8988T (cell line): Measurements from ENCODE around the gene BPIFA1.

Experiments used
- DNase-seq: peaks from one replicate; pipeline ENCODE4 v3.0.0; 2011

The BPIFA1 gene

DNA sequence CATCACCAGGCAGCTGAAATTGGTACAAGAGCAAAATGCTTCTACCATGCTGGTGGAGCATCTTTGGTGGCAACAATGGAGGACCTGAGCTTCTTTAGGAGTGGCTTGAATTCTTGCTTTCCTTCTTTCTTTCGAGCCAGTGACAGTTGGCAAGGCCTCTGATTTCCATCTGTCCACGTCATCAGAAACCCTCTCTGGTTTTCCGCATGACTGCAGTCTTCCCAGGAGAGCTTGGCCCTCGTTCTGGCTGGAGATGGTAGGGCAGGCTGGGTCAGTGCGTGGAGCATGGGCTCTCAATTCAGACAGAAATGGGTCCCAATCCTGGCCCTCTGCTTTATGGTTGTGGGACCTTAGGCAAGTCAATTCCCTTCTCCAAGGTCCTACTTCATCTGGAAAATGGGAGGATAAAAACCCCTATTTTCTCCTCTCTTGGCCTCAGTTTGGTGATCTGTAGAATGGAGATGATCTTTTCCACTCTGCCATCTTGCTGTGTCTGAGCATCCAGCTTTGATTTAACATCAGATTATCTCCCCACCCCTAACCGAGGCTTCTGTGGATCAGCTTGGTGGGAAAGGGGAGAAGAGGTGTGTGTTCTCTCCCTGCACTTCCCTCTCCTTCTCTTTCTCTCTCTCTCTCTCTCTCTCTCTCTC is 43.6 kb downstream of the BPIFA1 start:
- DNase-seq, result no peak

DNA sequence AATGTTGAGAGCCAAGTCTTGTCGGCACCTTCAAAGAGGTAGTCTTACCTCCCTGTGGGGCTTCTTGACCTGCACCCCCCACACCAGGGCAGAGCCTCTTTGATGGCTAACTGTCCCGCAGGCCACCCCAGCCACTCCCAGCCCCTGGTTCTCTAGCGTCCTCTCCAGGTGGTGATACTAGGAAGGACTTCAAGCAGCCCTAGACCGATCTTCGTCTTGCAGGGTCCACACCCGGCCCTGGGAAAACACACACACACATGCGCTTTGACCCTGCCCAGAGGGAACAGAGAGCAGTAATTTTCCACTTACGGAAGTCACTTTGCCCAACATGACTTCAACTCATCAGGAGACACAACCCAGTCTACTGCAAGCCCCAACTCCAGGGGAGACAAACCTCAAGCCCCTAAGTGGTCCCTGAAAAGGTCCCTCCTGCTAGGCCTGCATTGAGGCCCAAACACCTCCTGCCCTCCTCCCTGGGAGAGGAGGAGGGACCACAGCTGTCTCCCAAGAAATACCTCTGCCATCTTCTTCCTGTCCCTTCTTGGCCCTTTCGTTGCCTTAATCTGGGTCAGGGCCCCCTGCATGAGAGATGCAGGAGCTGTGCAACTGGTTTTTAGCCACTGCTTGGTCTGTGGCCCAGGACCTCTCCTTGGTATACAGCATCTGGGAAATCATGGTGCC is 44.3 kb downstream of the BPIFA1 start:
- DNase-seq, result no peak

DNA sequence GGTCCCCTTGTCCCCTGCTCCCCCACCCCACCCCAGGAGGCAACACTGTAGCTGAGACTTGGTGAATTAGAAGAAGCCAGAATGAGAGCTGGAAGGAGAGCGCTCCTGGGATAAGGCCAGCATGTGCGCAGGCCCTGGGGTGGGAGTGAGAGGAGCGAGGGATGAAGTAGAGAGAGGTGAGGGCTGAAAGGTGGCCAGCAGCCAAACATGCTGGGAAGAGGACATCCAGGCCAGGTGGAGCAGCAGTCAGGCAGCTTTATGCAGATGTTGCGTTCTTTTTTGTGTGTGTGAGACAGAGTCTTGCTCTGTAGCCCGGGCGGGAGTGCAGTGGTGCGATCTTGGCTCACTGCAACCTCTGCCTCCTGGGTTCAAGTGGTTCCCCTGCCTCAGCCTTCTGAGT is 45.0 kb downstream of the BPIFA1 start:
- DNase-seq, result no peak

DNA sequence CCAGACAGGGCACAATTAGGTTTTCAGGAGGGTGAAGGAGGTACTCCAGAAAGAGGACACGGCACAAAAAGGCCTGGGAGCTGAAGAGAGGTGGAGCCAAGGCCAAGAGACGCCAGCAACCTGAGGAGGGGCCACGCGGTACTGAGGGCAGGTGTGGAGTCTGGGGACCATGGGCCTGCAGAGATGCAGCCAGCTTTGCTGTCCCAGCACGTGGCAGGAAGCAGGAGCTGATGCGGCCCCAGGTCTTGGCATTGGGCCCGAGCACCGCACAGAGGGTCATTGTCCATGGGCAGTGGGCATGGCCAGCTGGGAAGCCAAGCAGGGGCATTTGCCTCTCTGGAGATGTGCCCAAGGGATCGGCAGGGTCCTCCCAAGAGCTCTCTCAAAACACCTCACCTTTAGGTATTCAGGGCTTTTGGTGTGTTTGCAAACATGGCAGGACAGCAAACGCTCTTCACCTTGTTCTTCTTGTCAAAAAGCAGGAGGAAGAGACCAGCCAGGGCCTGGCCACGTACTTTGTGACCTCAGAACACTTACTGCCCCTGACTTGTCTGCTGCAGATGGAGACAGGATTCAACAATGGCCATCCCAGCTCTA is 45.9 kb downstream of the BPIFA1 start:
- DNase-seq, result no peak

DNA sequence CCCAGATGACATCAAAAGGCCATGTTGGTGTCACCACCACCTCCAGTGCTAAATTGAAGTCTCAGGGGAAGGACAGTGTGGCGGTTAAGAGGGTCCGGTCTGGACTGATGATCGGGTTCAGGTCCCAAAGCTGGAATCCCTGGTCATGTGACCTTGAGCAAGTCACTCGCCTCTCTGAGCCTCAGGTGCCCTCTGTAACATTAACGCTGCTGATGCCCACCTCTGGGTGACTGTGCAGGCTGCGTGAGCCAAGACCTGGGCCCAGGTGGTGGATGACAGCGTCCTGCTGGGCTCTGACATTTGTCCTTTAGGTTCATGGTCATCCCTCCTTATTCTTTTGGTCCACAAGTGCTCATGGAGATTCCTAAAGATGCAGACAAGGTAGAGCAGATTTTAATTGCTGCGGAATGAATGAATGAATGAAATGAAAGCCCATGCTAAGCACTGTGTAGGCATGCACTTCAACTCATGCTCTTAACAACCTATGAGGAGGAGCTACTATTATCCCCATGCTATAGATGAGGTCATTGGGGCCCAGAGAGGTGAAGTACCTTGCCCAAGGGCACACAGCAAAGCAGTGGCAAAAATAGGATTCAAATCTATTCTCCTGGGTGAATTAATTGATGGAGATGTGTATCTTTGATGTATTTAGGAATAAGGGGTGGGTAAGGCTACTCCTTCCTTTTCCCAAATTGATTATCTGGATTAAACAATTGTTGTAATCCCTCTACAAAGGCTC is 46.6 kb downstream of the BPIFA1 start:
- no peak for DNase-seq

DNA sequence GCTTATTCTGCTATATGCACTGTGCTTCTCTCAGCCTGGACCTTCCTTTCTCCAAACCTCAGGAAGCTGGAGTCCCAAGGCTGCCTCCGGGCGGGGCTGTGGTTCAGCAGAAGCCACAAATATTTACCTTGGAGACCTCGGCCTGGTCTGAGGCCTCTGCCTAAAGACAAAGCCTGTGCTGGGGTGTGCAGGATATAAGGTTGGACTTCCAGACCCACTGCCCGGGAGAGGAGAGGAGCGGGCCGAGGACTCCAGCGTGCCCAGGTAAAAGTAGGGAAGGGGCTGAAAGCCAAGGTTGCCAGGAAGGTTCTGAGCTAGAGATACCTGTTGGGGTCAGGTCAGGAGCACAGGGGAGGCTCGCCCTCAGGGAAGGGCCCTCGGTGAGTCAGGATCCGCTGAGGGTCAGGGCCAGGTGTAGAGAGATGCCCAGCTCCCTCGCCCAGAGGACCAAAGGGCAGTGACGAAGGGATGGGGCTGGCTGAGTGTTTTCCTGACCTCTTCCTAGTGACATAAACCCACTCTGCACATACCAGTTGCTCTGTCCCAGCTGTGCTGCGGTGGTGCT is 47.3 kb downstream of the BPIFA1 start, which contains the start of gene BPIFB1:
TSS of gene BPIFB1 (plus strand) at position 224 of the 565 bp plus-strand sequence. CDS start 2,860 bp downstream, outside the sequence.
- DNase-seq, result no peak

DNA sequence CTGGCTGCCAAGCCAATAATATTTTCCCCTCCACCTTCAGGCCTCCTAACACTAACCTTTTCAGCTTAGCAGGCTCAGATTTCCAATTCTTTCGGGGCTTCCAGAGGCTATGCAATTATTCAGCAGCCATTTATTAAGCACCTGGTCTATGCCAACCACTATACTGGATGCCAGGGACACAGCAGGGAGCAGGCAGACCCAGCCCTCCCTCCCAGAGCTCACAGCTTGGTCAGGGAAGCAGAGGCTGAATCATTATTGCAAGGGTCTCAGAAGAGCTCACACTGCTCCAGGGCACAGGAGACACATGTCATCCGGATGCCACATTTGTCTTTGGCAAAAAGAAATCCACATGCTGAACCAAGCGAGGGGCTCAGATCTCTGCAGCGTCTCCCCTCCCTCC is 48.5 kb downstream of the BPIFA1 start:
- DNase-seq, result no peak

DNA sequence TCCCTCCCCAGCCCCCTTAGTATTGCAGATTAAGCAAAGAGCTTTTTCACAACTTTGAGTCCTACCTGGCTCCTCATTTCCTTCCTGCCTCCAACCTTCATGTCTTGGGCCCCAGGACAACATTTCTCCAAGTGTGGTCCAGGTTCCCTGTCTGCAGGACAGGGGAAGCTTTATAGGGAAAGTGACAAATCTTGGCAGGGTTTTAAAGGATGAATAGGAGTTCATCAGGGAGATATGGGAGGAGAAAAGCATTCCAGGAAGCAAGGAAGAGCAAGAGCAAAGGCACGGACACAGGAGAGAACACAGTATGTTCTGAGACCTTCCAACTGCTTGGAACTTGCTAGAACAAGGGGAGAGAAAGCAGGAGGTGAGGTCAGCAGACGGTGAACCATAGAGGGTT is 49.1 kb downstream of the BPIFA1 start:
- DNase-seq, result no peak

DNA sequence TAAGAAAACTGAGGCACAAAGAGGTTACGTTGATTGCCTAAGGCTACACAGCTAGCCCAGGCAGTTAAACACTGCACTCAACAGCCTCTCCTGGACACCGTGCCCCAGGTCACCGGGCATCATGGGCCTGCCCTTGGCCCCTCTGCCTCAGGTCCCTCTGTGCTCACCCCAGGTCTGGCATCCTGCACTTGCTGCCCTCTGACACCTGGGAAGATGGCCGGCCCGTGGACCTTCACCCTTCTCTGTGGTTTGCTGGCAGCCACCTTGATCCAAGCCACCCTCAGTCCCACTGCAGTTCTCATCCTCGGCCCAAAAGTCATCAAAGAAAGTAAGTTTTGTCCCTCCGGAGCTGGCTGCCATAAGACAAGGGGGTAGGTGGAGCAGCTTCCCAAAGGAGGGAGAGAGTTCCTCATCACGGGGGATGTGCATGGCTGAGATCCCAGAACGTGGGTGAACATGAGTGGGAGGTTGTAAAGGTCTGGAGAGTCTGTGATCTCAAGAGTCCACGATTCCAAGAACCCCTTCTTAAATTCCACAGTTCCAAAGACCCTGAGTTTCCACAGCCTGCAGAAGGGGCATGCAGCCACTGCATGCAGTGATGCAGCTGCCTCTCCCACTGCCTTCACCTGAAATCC is 50.2 kb downstream of the BPIFA1 start:
- DNase-seq, result peak; percentile 13

DNA sequence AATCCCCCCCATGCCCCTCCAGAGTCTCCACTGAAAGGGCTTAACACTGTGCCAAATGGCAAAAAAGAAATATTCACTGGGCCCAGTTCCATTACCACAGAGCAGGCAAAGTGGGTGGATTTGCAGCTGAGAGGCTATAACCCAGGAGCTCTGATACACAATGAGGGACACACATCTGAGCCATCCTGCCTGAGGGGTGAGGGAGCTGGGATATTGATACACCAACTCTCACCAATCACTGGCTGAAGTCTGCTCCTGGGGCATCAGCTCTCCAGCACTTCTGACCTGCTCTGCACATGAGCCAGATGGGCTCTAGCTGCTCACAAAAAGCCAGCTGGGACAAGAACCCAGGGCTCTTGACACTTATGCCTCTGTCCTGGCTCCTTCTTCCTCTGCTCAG is 52.1 kb downstream of the BPIFA1 start:
- peak; percentile 9 for DNase-seq

DNA sequence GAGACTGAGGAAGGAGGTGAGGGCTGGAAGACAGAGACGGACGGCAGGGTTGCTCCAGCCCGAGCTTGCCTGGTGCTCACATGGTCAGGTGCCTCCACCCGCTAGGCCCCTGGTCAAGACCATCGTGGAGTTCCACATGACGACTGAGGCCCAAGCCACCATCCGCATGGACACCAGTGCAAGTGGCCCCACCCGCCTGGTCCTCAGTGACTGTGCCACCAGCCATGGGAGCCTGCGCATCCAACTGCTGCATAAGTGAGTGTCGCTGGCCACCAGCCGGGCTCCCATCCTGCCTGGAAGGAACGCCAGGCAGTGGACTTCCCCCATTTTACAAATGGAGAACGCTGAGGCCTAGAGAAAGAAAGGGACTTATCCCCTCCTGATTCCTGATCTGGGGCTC is 55.1 kb downstream of the BPIFA1 start:
- DNase-seq, result no peak

DNA sequence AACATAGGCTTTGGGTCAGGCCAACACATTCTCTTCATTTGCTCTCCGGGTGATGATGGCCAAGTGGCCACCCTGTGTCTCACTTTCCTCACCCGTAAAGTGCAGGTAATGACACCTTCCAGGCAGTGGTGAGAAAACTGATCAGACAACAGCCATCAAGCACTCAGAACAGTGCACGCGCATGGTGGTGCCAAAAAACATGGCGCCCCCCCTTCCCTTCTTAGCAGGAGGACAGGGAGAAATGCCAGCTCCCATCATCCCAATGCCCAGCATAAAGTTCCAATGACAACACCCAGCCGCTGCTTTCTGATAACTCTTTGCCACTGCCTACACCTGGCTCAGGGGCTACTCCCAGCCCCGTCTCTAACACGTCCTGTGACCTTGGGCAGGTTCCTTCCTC is 55.6 kb downstream of the BPIFA1 start:
- no peak for DNase-seq

DNA sequence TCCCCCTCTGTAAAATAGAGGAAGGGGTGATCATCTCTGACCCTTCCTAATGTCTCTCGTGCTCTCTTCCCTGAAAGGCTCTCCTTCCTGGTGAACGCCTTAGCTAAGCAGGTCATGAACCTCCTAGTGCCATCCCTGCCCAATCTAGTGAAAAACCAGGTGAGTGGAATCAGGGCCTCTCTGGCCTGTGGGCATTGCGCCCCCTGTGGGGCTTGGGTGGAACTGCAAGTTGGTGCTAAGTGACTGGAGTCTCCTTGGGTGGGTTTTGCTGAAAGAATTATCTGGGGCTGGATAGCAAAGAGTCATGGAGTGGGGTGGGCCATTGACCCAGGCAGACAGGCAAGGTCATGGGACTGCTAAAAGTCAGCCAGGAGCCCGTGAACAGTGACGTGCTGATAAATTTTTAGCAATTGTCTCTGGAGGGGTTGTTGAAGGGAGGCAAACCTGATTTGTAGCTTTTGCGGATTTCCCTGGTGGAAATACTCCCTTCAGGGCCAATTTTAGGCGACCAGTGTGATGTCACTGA is 56.1 kb downstream of the BPIFA1 start:
- peak; percentile 58 for DNase-seq
